Fibroblast of lung (primary cell): ENCODE data around the gene YAF2.

ENCODE experiments used
- EZH2 ChIP-seq: IDR thresholded peaks from 2 replicates; pipeline ENCODE4 v1.5.1; 2012; ENCODE audit warnings: low read length, control low read depth, mild to moderate bottlenecking; ENCODE audit errors: missing control alignments
- TF ChIP-seq, protein P1 (sequence below), 2 donors: IDR thresholded peaks in 1 of 2; conservative IDR thresholded peaks in 1 of 2; 1 replicate in 1 of 2; 2 replicates in 1 of 2; pipeline ENCODE4 v1.5.1; 2011 to 2012; ENCODE audit warnings: low read length in 2 of 2, control low read depth in 1 of 2, inconsistent platforms in 1 of 2, low read depth in 1 of 2, mild to moderate bottlenecking in 1 of 2

DNA sequence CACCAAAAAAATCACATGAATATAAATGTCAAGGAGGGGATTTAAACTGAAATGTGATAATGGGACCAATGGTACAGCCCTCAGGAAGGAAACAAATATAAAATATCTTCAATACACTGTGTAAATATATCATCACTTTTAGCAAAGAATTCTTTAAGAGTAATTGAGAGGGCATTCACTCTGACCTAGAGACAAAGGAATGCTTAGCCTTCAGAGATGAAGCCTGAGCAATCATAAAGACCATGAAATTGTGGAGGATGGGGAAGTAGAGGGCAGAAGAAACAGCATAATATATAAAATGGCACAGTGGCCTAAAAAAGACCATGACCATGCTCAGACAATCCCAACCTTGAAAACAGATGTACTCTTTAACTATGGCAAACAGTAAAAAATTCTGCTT is 20.4 kb downstream of the YAF2 start:
- TF ChIP-seq, protein P1, sequence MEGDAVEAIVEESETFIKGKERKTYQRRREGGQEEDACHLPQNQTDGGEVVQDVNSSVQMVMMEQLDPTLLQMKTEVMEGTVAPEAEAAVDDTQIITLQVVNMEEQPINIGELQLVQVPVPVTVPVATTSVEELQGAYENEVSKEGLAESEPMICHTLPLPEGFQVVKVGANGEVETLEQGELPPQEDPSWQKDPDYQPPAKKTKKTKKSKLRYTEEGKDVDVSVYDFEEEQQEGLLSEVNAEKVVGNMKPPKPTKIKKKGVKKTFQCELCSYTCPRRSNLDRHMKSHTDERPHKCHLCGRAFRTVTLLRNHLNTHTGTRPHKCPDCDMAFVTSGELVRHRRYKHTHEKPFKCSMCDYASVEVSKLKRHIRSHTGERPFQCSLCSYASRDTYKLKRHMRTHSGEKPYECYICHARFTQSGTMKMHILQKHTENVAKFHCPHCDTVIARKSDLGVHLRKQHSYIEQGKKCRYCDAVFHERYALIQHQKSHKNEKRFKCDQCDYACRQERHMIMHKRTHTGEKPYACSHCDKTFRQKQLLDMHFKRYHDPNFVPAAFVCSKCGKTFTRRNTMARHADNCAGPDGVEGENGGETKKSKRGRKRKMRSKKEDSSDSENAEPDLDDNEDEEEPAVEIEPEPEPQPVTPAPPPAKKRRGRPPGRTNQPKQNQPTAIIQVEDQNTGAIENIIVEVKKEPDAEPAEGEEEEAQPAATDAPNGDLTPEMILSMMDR (conservative IDR thresholded peaks at IDR 0.05 in 1 of 2, IDR thresholded peaks at IDR 0.05 in 1 of 2; ENCODE audit: low read depth in 1 of 2, low read length in 2 of 2): no peak
- no peak for TF ChIP-seq EZH2
